GM12878 (cell line): ENCODE data around the gene PTPRQ.

Experiments
- BRCA1 ChIP-seq: IDR thresholded peaks from 2 replicates; pipeline ENCODE4 v1.6.1; 2011; ENCODE audit warnings: low read depth, low read length, improper control_type of control experiment
- CREM ChIP-seq: IDR thresholded peaks from 2 replicates; pipeline ENCODE4 v1.6.1; 2014; ENCODE audit warnings: antibody characterized with exemption, low read depth
- CTCF ChIP-seq, 3 experiments: IDR thresholded peaks in 2 of 3; conservative IDR thresholded peaks in 1 of 3; 2 replicates each; pipeline ENCODE4 v1.5.1; 2011; ENCODE audit warnings: low read depth in 3 of 3, low read length in 3 of 3, mild to moderate bottlenecking in 3 of 3, control low read depth in 2 of 3, moderate library complexity in 2 of 3, inconsistent platforms in 1 of 3, mixed read lengths in 1 of 3; ENCODE audit not compliant: control insufficient read depth in 2 of 3, insufficient read depth in 1 of 3; ENCODE audit errors: extremely low read depth in 1 of 3
- DPF2 ChIP-seq: fragments of 450-650 bp; IDR thresholded peaks from 2 replicates; pipeline ENCODE4 v1.6.1; 2017; ENCODE audit warnings: mild to moderate bottlenecking
- EZH2 ChIP-seq: IDR thresholded peaks from 2 replicates; pipeline ENCODE4 v1.6.1; 2012; ENCODE audit warnings: low read depth, mild to moderate bottlenecking, control low read depth, inconsistent platforms, low read length, borderline replicate concordance; ENCODE audit not compliant: control insufficient read depth
- JUND ChIP-seq: IDR thresholded peaks from 2 replicates; pipeline ENCODE4 v1.6.1; 2012; ENCODE audit warnings: low read depth, mild to moderate bottlenecking, low read length, improper control_type of control experiment, moderate library complexity
- NFYB ChIP-seq: IDR thresholded peaks from 2 replicates; pipeline ENCODE4 v1.6.1; 2011; ENCODE audit warnings: low read depth, mild to moderate bottlenecking, low read length, improper control_type of control experiment, moderate library complexity; ENCODE audit not compliant: insufficient read depth
- NRF1 ChIP-seq: conservative IDR thresholded peaks from 2 replicates; pipeline ENCODE4 v1.6.1; 2011; ENCODE audit warnings: mild to moderate bottlenecking, low read depth, low read length, improper control_type of control experiment
- POLR2A ChIP-seq: IDR thresholded peaks from 2 replicates; pipeline ENCODE4 v1.6.1; 2011; ENCODE audit warnings: low read depth, mild to moderate bottlenecking, low read length
- USF1 ChIP-seq: IDR thresholded peaks from 2 replicates; pipeline ENCODE4 v1.6.1; 2011; ENCODE audit warnings: borderline replicate concordance, low read depth, mild to moderate bottlenecking, moderate library complexity, mixed read lengths, low read length; ENCODE audit not compliant: insufficient read depth; ENCODE audit errors: extremely low read length
- ZBTB33 ChIP-seq: fragments of 450-650 bp; IDR thresholded peaks from 2 replicates; pipeline ENCODE4 v1.6.1; 2017; ENCODE audit warnings: mild to moderate bottlenecking
- ZNF274 ChIP-seq: IDR thresholded peaks from one replicate; pipeline ENCODE4 v1.8.0; 2011; ENCODE audit not compliant: insufficient read length, insufficient read depth

GRCh38 chr12:80415466-80415865 is 28.6 kb upstream of the PTPRQ start:
- TF ChIP-seq CTCF (IDR thresholded peaks at IDR 0.05 in 2 of 3, conservative IDR thresholded peaks at IDR 0.05 in 1 of 3; ENCODE audit: control insufficient read depth in 2 of 3, extremely low read depth in 1 of 3, insufficient read depth in 1 of 3, low read depth in 3 of 3, low read length in 3 of 3) = no peak
- TF ChIP-seq BRCA1 = no peak
- TF ChIP-seq EZH2 = no peak
- no peak for TF ChIP-seq CREM
- TF ChIP-seq DPF2 = no peak
- TF ChIP-seq JUND = no peak
- TF ChIP-seq NRF1 = no peak
- no peak for TF ChIP-seq POLR2A
- TF ChIP-seq ZBTB33 = no peak
- TF ChIP-seq USF1 = no peak
- TF ChIP-seq ZNF274 = no peak
- no peak for TF ChIP-seq NFYB
